ENCODE data around the gene ENTHD1. TPM values are rescaled to one million over a fixed set of nuclear protein-coding genes. Genes with fewer than 3 reads are reported as not detected.
A peak's percentile ranks its signal among the peaks of the same experiment; 100 is the strongest.

The ENTHD1 gene
- total RNA-seq, 2 donors from 2014 or later = not detected

DNA sequence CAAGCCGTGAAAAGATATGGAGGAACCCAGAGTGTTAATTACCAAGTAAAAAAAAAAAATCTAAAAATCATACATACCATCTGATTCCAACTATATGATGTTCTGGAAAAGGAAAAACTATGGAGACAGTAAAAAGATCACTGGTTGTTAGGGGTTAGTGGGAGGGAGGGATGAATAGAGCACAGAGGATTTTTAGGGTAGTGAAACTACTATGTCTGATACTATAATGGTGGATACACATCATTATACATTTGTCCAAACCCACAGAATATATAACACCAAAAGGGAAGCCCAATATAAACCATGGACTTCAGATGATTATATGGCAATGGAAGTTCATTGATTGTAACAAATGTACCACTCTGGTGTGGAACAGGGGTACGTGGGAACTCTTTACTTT is 74.1 kb downstream of the ENTHD1 start:
- WGBS, 2 experiments (ENCODE audit: insufficient coverage in 1 of 2, insufficient read length in 1 of 2) = 40 to 81% methylated on average over 1 of the region's 2 CpGs
- Mint-ChIP-seq H3K9me3 (no peaks in the 10 kb centered on the region), H3K4me1 (peaks cover 7% of the 10 kb centered on the region), H3K27me3 (ENCODE audit: insufficient read depth) (peaks cover 20% of the 10 kb centered on the region), H3K27ac (no peak overlapping the region), H3K4me3 (no peak overlapping the region), H3K36me3 (ENCODE audit: low read depth) (no peaks in the 10 kb centered on the region)
- H3K27me3 ChIP-seq (ENCODE audit: control insufficient read depth, insufficient read depth, low read length, poor library complexity, severe bottlenecking) = no peaks in the 10 kb centered on the region
- H3K4me1 ChIP-seq (ENCODE audit: control insufficient read depth, insufficient read depth, low read length) = peaks cover 11% of the 10 kb centered on the region
- H3K9ac ChIP-seq (ENCODE audit: extremely low read depth, low read length, poor library complexity, severe bottlenecking) = no peak overlapping the region
- no peak overlapping the region for H3K4me3 ChIP-seq (ENCODE audit: low read length)
- DNase-seq = no peak
- TF ChIP-seq CTCF (conservative IDR thresholded peaks at IDR 0.05) = no peak
- no peak overlapping the region for H3K27ac ChIP-seq (ENCODE audit: low read depth, low read length)
- no peaks in the 10 kb centered on the region for H3K36me3 ChIP-seq (ENCODE audit: control insufficient read depth, insufficient read depth, low read length)
- no peaks in the 10 kb centered on the region for H3K9me3 ChIP-seq (ENCODE audit: control insufficient read depth, low read length)

GRCh38 chr22:39818094-39818493 is 75.5 kb downstream of the ENTHD1 start:
- Histone ChIP-seq H3K36me3 (ENCODE audit: control insufficient read depth, insufficient read depth, low read length) (no peaks in the 10 kb centered on the region), H3K4me1 (ENCODE audit: control insufficient read depth, insufficient read depth, low read length) (peaks cover 11% of the 10 kb centered on the region), H3K4me3 (ENCODE audit: low read length) (no peak overlapping the region), H3K27me3 (ENCODE audit: control insufficient read depth, insufficient read depth, low read length, poor library complexity, severe bottlenecking) (peaks cover 4% of the 10 kb centered on the region), H3K9ac (ENCODE audit: extremely low read depth, low read length, poor library complexity, severe bottlenecking) (no peak overlapping the region), H3K27ac (ENCODE audit: low read depth, low read length) (no peak overlapping the region), H3K9me3 (ENCODE audit: control insufficient read depth, low read length) (no peaks in the 10 kb centered on the region)
- DNase-seq = peak; percentile 56
- TF ChIP-seq CTCF (conservative IDR thresholded peaks at IDR 0.05) = no peak
- H3K36me3 Mint-ChIP-seq (ENCODE audit: low read depth) = no peaks in the 10 kb centered on the region
- H3K27me3 Mint-ChIP-seq (ENCODE audit: insufficient read depth) = peaks cover 24% of the 10 kb centered on the region
- no peak overlapping the region for H3K27ac Mint-ChIP-seq
- H3K4me3 Mint-ChIP-seq = no peak overlapping the region
- no peaks in the 10 kb centered on the region for H3K9me3 Mint-ChIP-seq
- H3K4me1 Mint-ChIP-seq = peaks cover 7% of the 10 kb centered on the region
- 53 to 65% methylated on average over 5 of the region's 5 CpGs for WGBS, 2 experiments (ENCODE audit: insufficient coverage in 1 of 2, insufficient read length in 1 of 2)

DNA sequence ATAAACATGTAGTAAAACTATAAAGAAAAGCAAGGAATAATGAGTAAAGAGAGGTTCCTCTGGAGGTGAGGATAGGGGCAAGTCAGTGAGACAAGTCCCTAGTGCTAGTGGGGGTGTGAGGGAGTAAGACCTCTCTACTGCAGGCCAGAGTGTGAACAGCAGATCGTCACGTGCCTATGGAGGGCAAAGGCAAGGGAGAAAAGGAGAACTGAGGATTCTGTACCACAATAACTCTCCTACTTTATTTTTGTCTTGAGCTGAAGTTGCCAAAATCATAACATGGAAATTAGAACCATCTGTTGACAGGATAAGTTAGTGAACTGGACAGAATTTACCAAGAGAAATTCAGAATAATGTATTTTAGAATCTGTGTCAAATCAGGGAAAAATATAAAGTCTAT is 77.6 kb downstream of the ENTHD1 start:
- no peak overlapping the region for H3K9ac ChIP-seq (ENCODE audit: extremely low read depth, low read length, poor library complexity, severe bottlenecking)
- H3K9me3 ChIP-seq (ENCODE audit: control insufficient read depth, low read length) = no peaks in the 10 kb centered on the region
- H3K4me3 Mint-ChIP-seq = no peak overlapping the region
- TF ChIP-seq CTCF (conservative IDR thresholded peaks at IDR 0.05) = no peak
- H3K9me3 Mint-ChIP-seq = no peaks in the 10 kb centered on the region
- H3K27me3 Mint-ChIP-seq (ENCODE audit: insufficient read depth) = peaks cover 23% of the 10 kb centered on the region
- no peak overlapping the region for H3K27ac Mint-ChIP-seq
- no peaks in the 10 kb centered on the region for H3K36me3 Mint-ChIP-seq (ENCODE audit: low read depth)
- no peak overlapping the region for H3K4me3 ChIP-seq (ENCODE audit: low read length)
- H3K27me3 ChIP-seq (ENCODE audit: control insufficient read depth, insufficient read depth, low read length, poor library complexity, severe bottlenecking) = peaks cover 7% of the 10 kb centered on the region
- H3K27ac ChIP-seq (ENCODE audit: low read depth, low read length) = no peak overlapping the region
- H3K36me3 ChIP-seq (ENCODE audit: control insufficient read depth, insufficient read depth, low read length) = no peaks in the 10 kb centered on the region
- WGBS, 2 experiments (ENCODE audit: insufficient coverage in 1 of 2, insufficient read length in 1 of 2) = 60% methylated on average over 1 of the region's 2 CpGs; no CpG with 5 or more reads in 1 of the 2 experiments
- DNase-seq = no peak
- peaks cover 11% of the 10 kb centered on the region for H3K4me1 ChIP-seq (ENCODE audit: control insufficient read depth, insufficient read depth, low read length)
- H3K4me1 Mint-ChIP-seq = peaks cover 7% of the 10 kb centered on the region
